K562 (cell line): Measurements from ENCODE around the gene CTSD. TPM values are rescaled to one million over a fixed set of nuclear protein-coding genes. Genes with fewer than 3 reads are reported as not detected.

Experiments used
- ATAC-seq: fragments of 200-7000 bp; cut with Tn5 transposase; 3 replicates; pipeline ENCODE4 v1.9.1; 2020; ENCODE audit warnings: moderate library complexity
- BruUV-seq: library from RNA; stranded (reverse); fragments of 400-500 nt; replicated peaks from 2 replicates; lab custom pipeline; 2021; lab: Mats Ljungman, UMichigan
- CTCF ChIA-PET: fragments of 300-600 bp; formaldehyde crosslinking; extraction: SDS; loops from one replicate; lab custom pipeline; 2021; ENCODE audit warnings: low intra/inter-chr PET ratio; lab: Yijun Ruan, JAX
- POLR2A ChIA-PET: fragments of 300-600, 350-650 bp; sonication (Branson Sonifier 250); formaldehyde crosslinking; extraction: SDS; loops from one replicate; lab custom pipeline; 2021; ENCODE audit warnings: antibody characterized with exemption, inconsistent platforms; lab: Yijun Ruan, JAX
- DNase-seq, 4 experiments: peaks; one replicate each; pipeline versions ENCODE4 v3.0.0 to v3.0.0-alpha.2; 2011 to 2018; ENCODE audit warnings: low spot score in 3 of 4, mixed read lengths in 3 of 4; ENCODE audit errors: extremely low read depth in 1 of 4
- FAIRE-seq: peaks from 2 replicates; lab custom pipeline; 2011; peaks lifted over from hg19 to GRCh38; lab: Jason Lieb, UNC
- H2AFZ ChIP-seq: 2 replicates; pipeline ENCODE4 v1.6.0; 2011; ENCODE audit warnings: low read depth, low read length, control low read depth, inconsistent platforms
- H3K27ac ChIP-seq: fragments of 200-600 bp; 3 replicates; pipeline ENCODE4 v1.8.0; 2011; ENCODE audit warnings: low read depth, mild to moderate bottlenecking, control low read depth, inconsistent platforms, low read length, moderate library complexity, mixed read lengths; ENCODE audit errors: extremely low read depth
- H3K27me3 ChIP-seq, 2 experiments: fragments of 300-600 bp in 1 of 2; 2 replicates in 1 of 2; 3 replicates in 1 of 2; pipeline versions ENCODE4 v1.6.0 to v1.8.0; 2011; ENCODE audit warnings: inconsistent platforms in 2 of 2, low read length in 2 of 2, mild to moderate bottlenecking in 1 of 2, mixed read lengths in 1 of 2, moderate library complexity in 1 of 2; ENCODE audit not compliant: control insufficient read depth in 2 of 2, insufficient read depth in 2 of 2
- H3K36me3 ChIP-seq: fragments of 300-600 bp; 3 replicates; pipeline ENCODE4 v1.8.0; 2011; ENCODE audit warnings: mild to moderate bottlenecking, low read length, inconsistent platforms; ENCODE audit not compliant: control insufficient read depth, insufficient read depth
- H3K4me1 ChIP-seq, 2 experiments: fragments of 200-600 bp in 1 of 2; replicated peaks in 1 of 2; 2 replicates in 1 of 2; 3 replicates in 1 of 2; pipeline versions ENCODE4 v1.5.1 to v1.8.0; 2011; ENCODE audit warnings: inconsistent platforms in 2 of 2, low read length in 2 of 2, mild to moderate bottlenecking in 1 of 2, mixed read lengths in 1 of 2, moderate library complexity in 1 of 2; ENCODE audit not compliant: control insufficient read depth in 2 of 2, insufficient read depth in 2 of 2
- H3K4me2 ChIP-seq: 2 replicates; pipeline ENCODE4 v1.6.1; 2011; ENCODE audit warnings: low read length, control low read depth, inconsistent platforms, mixed read lengths; ENCODE audit not compliant: insufficient read depth
- H3K4me3 ChIP-seq: fragments of 200-600 bp; sonication (generic), shearing (Covaris generic); 2 replicates; pipeline ENCODE4 v1.5.1; 2016; ENCODE audit warnings: control low read depth, inconsistent platforms
- H3K79me2 ChIP-seq: fragments of 200-600 bp; 3 replicates; pipeline ENCODE4 v1.8.0; 2011; ENCODE audit warnings: low read length, inconsistent platforms; ENCODE audit not compliant: control insufficient read depth, insufficient read depth
- H3K9ac ChIP-seq, 2 experiments: 2 replicates each; pipeline versions ENCODE4 v1.6.0 to v1.6.1; 2011; ENCODE audit warnings: low read depth in 2 of 2, low read length in 2 of 2, control low read depth in 1 of 2, inconsistent platforms in 1 of 2, mild to moderate bottlenecking in 1 of 2, mixed read lengths in 1 of 2; ENCODE audit not compliant: insufficient read depth in 1 of 2
- H3K9me1 ChIP-seq: one replicate; pipeline ENCODE4 v1.6.0; 2011; ENCODE audit warnings: inconsistent platforms, mild to moderate bottlenecking, low read length, moderate library complexity; ENCODE audit not compliant: control insufficient read depth, insufficient read depth
- H3K9me3 ChIP-seq: replicated peaks from 2 replicates; pipeline ENCODE4 v1.5.1; 2011; ENCODE audit warnings: low read depth, low read length, inconsistent platforms; ENCODE audit not compliant: control insufficient read depth, insufficient read depth
- H4K20me1 ChIP-seq: replicated peaks from 2 replicates; pipeline ENCODE4 v1.6.1; 2011; ENCODE audit warnings: low read length, inconsistent platforms, mixed read lengths; ENCODE audit not compliant: control insufficient read depth, insufficient read depth
- E2F5 ChIP-seq: sonication (generic); formaldehyde crosslinking; IDR thresholded peaks from 2 replicates; pipeline ENCODE4 v1.8.0; 2022; ENCODE audit warnings: mild to moderate bottlenecking, missing genetic modification reagents
- GATA2 ChIP-seq: sonication (generic); formaldehyde crosslinking; IDR thresholded peaks from 2 replicates; pipeline ENCODE4 v1.4.0; 2020; ENCODE audit warnings: mild to moderate bottlenecking, missing genetic modification reagents
- SRSF3 ChIP-seq: fragments of 200-400 bp; formaldehyde crosslinking; IDR thresholded peaks from 2 replicates; pipeline ENCODE4 v1.6.1; 2016; ENCODE audit warnings: mild to moderate bottlenecking, low read length, moderate library complexity; ENCODE audit not compliant: insufficient read depth
- ZNF766 ChIP-seq: fragments of 200-800 bp; sonication (Bioruptor generic); conservative IDR thresholded peaks from 2 replicates; pipeline ENCODE4 v1.6.1; 2016; ENCODE audit warnings: missing genetic modification characterization, missing compliant biosample characterization
- WGBS: fragments of 100-300 bp; shearing (Covaris generic); methylation state at CpG from one replicate; pipeline ENCODE4 v1.1.6; 2016; ENCODE audit warnings: low coverage, mixed read lengths; ENCODE audit not compliant: insufficient coverage; ENCODE audit errors: missing lambda C conversion rate; 5-methylcytosine and 5-hydroxymethylcytosine counted together
- in situ Hi-C: fragments of 300-500 bp; cut with MboI; formaldehyde crosslinking; loops from 4 replicates; pipeline ENCODE4 v1.15.0; 2018; ENCODE audit warnings: inconsistent platforms, mixed read lengths
- intact Hi-C: fragments of 100-400 bp; cut with micrococcal nuclease; formaldehyde crosslinking; loops from 2 replicates; pipeline ENCODE4 v1.14.2; 2022
- polyA plus RNA-seq, 8 experiments: library from polyadenylated mRNA; depleted of rRNA in 4 of 8; stranded (reverse) in 5 of 8; unstranded in 3 of 8; fragments of >200 nt; fragmentation: Nextera tagmentation in 2 of 8; fragmentation: Illumina TruSeq in 1 of 8; extraction: Ambion mirVana in 2 of 8; extraction: Trizol in 1 of 8; gene quantifications; 2 replicates each; pipeline versions ENCODE4 v1.2.1 to v1.2.3, GENCODE V29; 2011 to 2014; ENCODE audit warnings: inconsistent platforms in 1 of 8, missing spikeins in 1 of 8
- total RNA-seq, 7 experiments: library from RNA; depleted of rRNA in 6 of 7; stranded (reverse); fragments of >200 nt in 6 of 7; fragmentation: Illumina TruSeq in 2 of 7; extraction: Trizol in 2 of 7; gene quantifications; 2 replicates each; pipeline versions ENCODE4 v1.2.1 to v1.2.3, GENCODE V29; 2011 to 2021; ENCODE audit warnings: low replicate concordance in 1 of 7

The CTSD gene
- total and polyA plus RNA-seq, 9 of the 15 experiments (the other 6 are each of a cell fraction or from before 2014, with no cell fraction given), result 1.0 to 112 (median 40.9) TPM

GRCh38 chr11:1739576-1739975, 24.2 kb downstream of the CTSD start:
- BruUV-seq, result no TSS peak
- Histone ChIP-seq H3K4me3 (no peak overlapping the region), H3K9me1 (no peaks in the 10 kb centered on the region), H3K36me3 (no peaks in the 10 kb centered on the region), H3K9ac (no peak overlapping the region), H3K4me2 (no peak overlapping the region), H3K27me3 (peaks cover 5 to 39% of the 10 kb centered on the region in 2 experiments; a peak in 3 of 5 replicates), H3K79me2 (no peaks in the 10 kb centered on the region), H3K9me3 (0 out of 2 replicates have a peak, but pooled peaks cover 1% of the 10 kb centered on the region), H2AFZ (no peak overlapping the region), H3K4me1 (no peaks in the 10 kb centered on the region)
- ATAC-seq, result no peak
- CTCF ChIA-PET, result no interaction called here
- POLR2A ChIA-PET, result no interaction called here
- 4% methylated on average over 8 of the region's 8 CpGs for WGBS
- in situ Hi-C loops, result no loop called here
- no peak for FAIRE-seq
- intact Hi-C loops, result no loop called here
- no peak for TF ChIP-seq SRSF3
- TF ChIP-seq, all 486 proteins: peak for 0
- H3K27ac ChIP-seq, result no peak overlapping the region
- H4K20me1 ChIP-seq, result 0 out of 2 replicates have a peak, but pooled peaks cover 4% of the 10 kb centered on the region
- no peak for DNase-seq

GRCh38 chr11:1738380-1738779, 25.3 kb downstream of the CTSD start:
- BruUV-seq, result no TSS peak
- in situ Hi-C loops, result no loop called here
- CTCF ChIA-PET, result no interaction called here

More at GRCh38 chr11:1738380-1738779, 25.3 kb downstream of the CTSD start:
- no peak overlapping the region for H3K4me2 ChIP-seq
- FAIRE-seq, result no peak
- peaks cover 5 to 45% of the 10 kb centered on the region in 2 experiments; a peak in 3 of 5 replicates for H3K27me3 ChIP-seq
- no peak for ATAC-seq
- no peak overlapping the region for H3K9ac ChIP-seq
- H3K36me3 ChIP-seq, result no peaks in the 10 kb centered on the region
- H3K27ac ChIP-seq, result no peak overlapping the region
- H3K79me2 ChIP-seq, result no peaks in the 10 kb centered on the region
- no peaks in the 10 kb centered on the region for H3K9me1 ChIP-seq
- POLR2A ChIA-PET, result interaction anchor here (1.2 kb wide), 1 partner anchor 10 kb away, joined by 4 read pairs; no protein-coding TSS in a partner anchor
- no peak for DNase-seq
- intact Hi-C loops, result no loop called here
- no peak overlapping the region for H3K4me3 ChIP-seq
- TF ChIP-seq E2F5 (no peak), ZNF766 (no peak), GATA2 (CRISPR knock-in tag) (no peak)
- TF ChIP-seq, all 486 proteins: peak for 0
- Histone ChIP-seq H3K4me1 (no peaks in the 10 kb centered on the region), H2AFZ (no peak overlapping the region), H3K9me3 (0 out of 2 replicates have a peak, but pooled peaks cover 1% of the 10 kb centered on the region), H4K20me1 (no peaks in the 10 kb centered on the region)
- WGBS, result 1% methylated on average over 10 of the region's 10 CpGs
